ENCODE data around the gene TREM1.
"Not testable (repeated sequence)": the region's sequence is repeated elsewhere in the genome, so short reads cannot be mapped to it uniquely, and the experiment has no call there.

Gene TREM1

GRCh38 chr6:41321183-41321582 is 34.7 kb upstream of the TREM1 start:
- Histone ChIP-seq H3K9ac (ENCODE audit: low read length) (no peak overlapping the region), H3K27ac (ENCODE audit: low read depth, low read length) (no peak overlapping the region), H3K27me3 (ENCODE audit: control insufficient read depth, insufficient read depth, low read length) (peaks cover 15% of the 10 kb centered on the region)

GRCh38 chr6:41318654-41319565 is 32.4 kb upstream of the TREM1 start:
- Histone ChIP-seq H3K9me3 (ENCODE audit: control insufficient read depth, insufficient read depth, low read depth, low read length) (no peaks in the 10 kb centered on the region), H3K4me3 (ENCODE audit: low read depth, low read length) (peak overlapping the region; percentile 47), H3K27ac (ENCODE audit: low read depth, low read length) (no peak overlapping the region), H3K9ac (ENCODE audit: low read length) (peak overlapping the region; percentile 62), H3K36me3 (ENCODE audit: control insufficient read depth, insufficient read depth, low read length) (no peaks in the 10 kb centered on the region), H3K27me3 (ENCODE audit: control insufficient read depth, insufficient read depth, low read length) (peaks cover 15% of the 10 kb centered on the region), H3K4me1 (ENCODE audit: control insufficient read depth, insufficient read depth, low read length) (peaks cover 17% of the 10 kb centered on the region)

More at GRCh38 chr6:41321183-41321582, 34.7 kb upstream of the TREM1 start:
- Histone ChIP-seq H3K9me3 (ENCODE audit: control insufficient read depth, insufficient read depth, low read depth, low read length) (no peaks in the 10 kb centered on the region), H3K4me3 (ENCODE audit: low read depth, low read length) (no peak overlapping the region), H3K36me3 (ENCODE audit: control insufficient read depth, insufficient read depth, low read length) (no peaks in the 10 kb centered on the region), H3K4me1 (ENCODE audit: control insufficient read depth, insufficient read depth, low read length) (peaks cover 17% of the 10 kb centered on the region)

DNA sequence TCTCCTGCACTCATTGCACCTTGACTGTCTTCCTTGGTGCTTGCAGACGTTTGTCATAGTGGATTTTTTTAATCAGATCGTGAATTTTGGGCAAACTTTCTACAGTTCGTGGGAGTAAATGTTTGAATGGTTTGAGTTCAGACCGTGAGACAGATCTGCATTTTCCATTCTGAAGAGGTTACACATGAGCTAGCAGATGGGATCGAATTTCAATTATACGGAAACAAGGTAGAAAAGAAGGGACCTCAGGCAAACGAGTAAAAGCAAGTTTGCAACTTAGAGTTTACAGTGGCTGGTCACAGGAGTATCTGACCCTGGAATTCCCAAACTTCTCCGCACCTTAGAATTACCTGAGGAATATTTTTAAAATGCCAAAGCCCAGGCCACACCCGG is 31.8 kb upstream of the TREM1 start:
- Histone ChIP-seq H3K36me3 (ENCODE audit: control insufficient read depth, insufficient read depth, low read length) (no peaks in the 10 kb centered on the region), H3K27ac (ENCODE audit: low read depth, low read length) (no peak overlapping the region), H3K9ac (ENCODE audit: low read length) (peak overlapping the region; percentile 62), H3K9me3 (ENCODE audit: control insufficient read depth, insufficient read depth, low read depth, low read length) (no peaks in the 10 kb centered on the region), H3K4me3 (ENCODE audit: low read depth, low read length) (peak overlapping the region; percentile 47), H3K27me3 (ENCODE audit: control insufficient read depth, insufficient read depth, low read length) (peaks cover 15% of the 10 kb centered on the region), H3K4me1 (ENCODE audit: control insufficient read depth, insufficient read depth, low read length) (peaks cover 17% of the 10 kb centered on the region)

- Histone ChIP-seq H3K4me3 (ENCODE audit: low read depth, low read length) (no peak overlapping the region), H3K9me3 (ENCODE audit: control insufficient read depth, insufficient read depth, low read depth, low read length) (no peaks in the 10 kb centered on the region), H3K4me1 (ENCODE audit: control insufficient read depth, insufficient read depth, low read length) (peaks cover 17% of the 10 kb centered on the region), H3K27me3 (ENCODE audit: control insufficient read depth, insufficient read depth, low read length) (peaks cover 15% of the 10 kb centered on the region), H3K9ac (ENCODE audit: low read length) (no peak overlapping the region), H3K27ac (ENCODE audit: low read depth, low read length) (no peak overlapping the region), H3K36me3 (ENCODE audit: control insufficient read depth, insufficient read depth, low read length) (no peaks in the 10 kb centered on the region)
Observed at GRCh38 chr6:41315943-41316620, 29.6 kb upstream of the TREM1 start.

- H3K27me3 ChIP-seq (ENCODE audit: control insufficient read depth, insufficient read depth, low read length): peaks cover 15% of the 10 kb centered on the region
- H3K9ac ChIP-seq (ENCODE audit: low read length): no peak overlapping the region
- H3K9me3 ChIP-seq (ENCODE audit: control insufficient read depth, insufficient read depth, low read depth, low read length): no peaks in the 10 kb centered on the region
- H3K36me3 ChIP-seq (ENCODE audit: control insufficient read depth, insufficient read depth, low read length): no peaks in the 10 kb centered on the region
- H3K27ac ChIP-seq (ENCODE audit: low read depth, low read length): no peak overlapping the region
- no peak overlapping the region for H3K4me3 ChIP-seq (ENCODE audit: low read depth, low read length)
- peaks cover 17% of the 10 kb centered on the region for H3K4me1 ChIP-seq (ENCODE audit: control insufficient read depth, insufficient read depth, low read length)
Observed at GRCh38 chr6:41315203-41315602, 28.7 kb upstream of the TREM1 start.

DNA sequence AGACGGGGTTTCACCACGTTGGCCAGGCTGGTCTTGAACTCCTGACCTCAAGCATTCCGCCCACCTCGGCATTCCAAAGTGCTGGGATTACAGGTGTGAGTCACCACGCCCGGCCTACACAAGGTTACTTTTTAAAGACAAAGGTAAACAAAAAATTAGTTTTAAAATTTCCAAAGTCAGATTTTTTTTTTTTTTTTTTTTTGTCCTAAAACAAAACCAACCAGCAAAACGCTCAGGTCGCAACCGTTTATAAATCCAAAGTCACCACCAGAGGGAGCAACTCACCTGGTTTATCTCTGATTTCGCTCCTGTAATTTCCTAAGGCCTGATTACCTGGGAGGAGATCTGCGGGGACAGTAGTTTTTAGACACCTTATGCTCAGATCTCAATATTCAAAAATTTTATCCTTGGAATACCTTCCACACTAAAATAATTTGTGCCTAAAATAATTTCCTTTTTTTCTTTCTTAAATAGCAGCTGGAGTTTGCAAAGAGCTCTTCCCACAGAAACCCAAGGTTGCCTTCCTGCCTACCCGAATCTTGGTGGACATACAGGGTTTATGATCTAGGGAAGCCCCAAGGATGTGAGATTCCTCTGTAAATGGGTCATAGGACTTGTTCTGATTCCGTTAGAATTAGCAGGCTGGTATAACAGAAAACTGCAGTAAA is 19.8 kb upstream of the TREM1 start:
- Histone ChIP-seq H3K9me3 (ENCODE audit: control insufficient read depth, insufficient read depth, low read depth, low read length) (peaks cover 4% of the 10 kb centered on the region; the same call in 1 of the 2 replicates), H3K9ac (ENCODE audit: low read length) (no peak overlapping the region), H3K4me3 (ENCODE audit: low read depth, low read length) (no peak overlapping the region), H3K4me1 (ENCODE audit: control insufficient read depth, insufficient read depth, low read length) (peaks cover 9% of the 10 kb centered on the region), H3K27ac (ENCODE audit: low read depth, low read length) (no peak overlapping the region), H3K27me3 (ENCODE audit: control insufficient read depth, insufficient read depth, low read length) (no peaks in the 10 kb centered on the region), H3K36me3 (ENCODE audit: control insufficient read depth, insufficient read depth, low read length) (no peaks in the 10 kb centered on the region)

DNA sequence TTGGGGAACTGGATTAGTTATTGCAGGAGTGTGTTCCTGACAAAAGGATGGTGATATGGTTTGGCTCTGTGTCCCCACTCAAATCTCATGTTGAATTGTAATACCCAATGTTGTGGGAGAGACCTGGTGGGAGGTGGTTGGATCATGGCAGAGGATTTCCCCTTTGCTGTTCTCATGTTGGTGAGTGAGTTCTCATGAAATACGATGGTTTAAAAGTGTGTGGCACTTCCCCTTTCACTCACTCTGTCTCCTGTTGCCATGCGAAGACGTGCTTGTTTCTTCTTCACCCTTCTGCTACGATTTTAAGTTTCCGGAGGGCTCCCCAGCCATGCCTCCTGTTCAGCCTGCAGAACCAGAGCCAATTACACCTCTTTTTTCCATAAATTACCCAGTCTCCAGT is 16.2 kb upstream of the TREM1 start:
- Histone ChIP-seq H3K4me1 (ENCODE audit: control insufficient read depth, insufficient read depth, low read length) (peaks cover 9% of the 10 kb centered on the region), H3K4me3 (ENCODE audit: low read depth, low read length) (no peak overlapping the region), H3K27me3 (ENCODE audit: control insufficient read depth, insufficient read depth, low read length) (no peaks in the 10 kb centered on the region), H3K9me3 (ENCODE audit: control insufficient read depth, insufficient read depth, low read depth, low read length) (peaks cover 16% of the 10 kb centered on the region), H3K27ac (ENCODE audit: low read depth, low read length) (no peak overlapping the region), H3K36me3 (ENCODE audit: control insufficient read depth, insufficient read depth, low read length) (no peaks in the 10 kb centered on the region), H3K9ac (ENCODE audit: low read length) (no peak overlapping the region)

- no peak overlapping the region for H3K4me3 ChIP-seq (ENCODE audit: low read depth, low read length)
- H3K9me3 ChIP-seq (ENCODE audit: control insufficient read depth, insufficient read depth, low read depth, low read length): peaks cover 28% of the 10 kb centered on the region
- no peaks in the 10 kb centered on the region for H3K27me3 ChIP-seq (ENCODE audit: control insufficient read depth, insufficient read depth, low read length)
- H3K27ac ChIP-seq (ENCODE audit: low read depth, low read length): no peak overlapping the region
- no peak overlapping the region for H3K9ac ChIP-seq (ENCODE audit: low read length)
- H3K36me3 ChIP-seq (ENCODE audit: control insufficient read depth, insufficient read depth, low read length): no peaks in the 10 kb centered on the region
- H3K4me1 ChIP-seq (ENCODE audit: control insufficient read depth, insufficient read depth, low read length): no peaks in the 10 kb centered on the region; the same call in 1 of the 2 replicates
Observed at GRCh38 chr6:41298785-41299502, 12.5 kb upstream of the TREM1 start.

GRCh38 chr6:41297248-41297647 is 10.8 kb upstream of the TREM1 start:
- H3K9me3 ChIP-seq (ENCODE audit: control insufficient read depth, insufficient read depth, low read depth, low read length): peaks cover 28% of the 10 kb centered on the region
- not testable (repeated sequence) for H3K9ac ChIP-seq (ENCODE audit: low read length); H3K27me3 ChIP-seq (ENCODE audit: control insufficient read depth, insufficient read depth, low read length); H3K4me1 ChIP-seq (ENCODE audit: control insufficient read depth, insufficient read depth, low read length); H3K27ac ChIP-seq (ENCODE audit: low read depth, low read length); H3K4me3 ChIP-seq (ENCODE audit: low read depth, low read length); H3K36me3 ChIP-seq (ENCODE audit: control insufficient read depth, insufficient read depth, low read length)

- H3K27ac ChIP-seq (ENCODE audit: low read depth, low read length): no peak overlapping the region
- peaks cover 24% of the 10 kb centered on the region for H3K9me3 ChIP-seq (ENCODE audit: control insufficient read depth, insufficient read depth, low read depth, low read length)
- peaks cover 13% of the 10 kb centered on the region for H3K4me1 ChIP-seq (ENCODE audit: control insufficient read depth, insufficient read depth, low read length)
- no peaks in the 10 kb centered on the region for H3K36me3 ChIP-seq (ENCODE audit: control insufficient read depth, insufficient read depth, low read length)
- H3K9ac ChIP-seq (ENCODE audit: low read length): no peak overlapping the region
- peaks cover 3% of the 10 kb centered on the region; the same call in 1 of the 2 replicates for H3K27me3 ChIP-seq (ENCODE audit: control insufficient read depth, insufficient read depth, low read length)
- H3K4me3 ChIP-seq (ENCODE audit: low read depth, low read length): no peak overlapping the region
Observed at GRCh38 chr6:41294214-41294872, 7.9 kb upstream of the TREM1 start.

All from HUES6 (cell line).